ENCODE results near the gene PPM1L.

PPM1L gene

GRCh38 chr3:160796813-160797164 lies 40.8 kb downstream of the PPM1L start:
- intact Hi-C loops (cut with DNase I): no loop called here
- no peak for DNase-seq

- intact Hi-C loops (cut with DNase I): no loop called here
- DNase-seq: no peak
Measured at GRCh38 chr3:160797356-160797755, 41.3 kb downstream of the PPM1L start.

- DNase-seq: peak in 4 of 42 donors; percentile 5 to 52 (median 18)
- intact Hi-C loops (cut with DNase I): no loop called here
Measured at GRCh38 chr3:160801386-160802118, 45.5 kb downstream of the PPM1L start.

- intact Hi-C loops (cut with DNase I): no loop called here
- DNase-seq: peak in 22 of 42 donors; percentile 11 to 64 (median 32)
Measured at GRCh38 chr3:160804762-160805161, 48.7 kb downstream of the PPM1L start.

GRCh38 chr3:160806094-160806493 lies 50.1 kb downstream of the PPM1L start:
- no peak for DNase-seq
- intact Hi-C loops (cut with DNase I): no loop called here

- intact Hi-C loops (cut with DNase I): no loop called here
- no peak for DNase-seq
Measured at GRCh38 chr3:160806686-160807085, 50.7 kb downstream of the PPM1L start.

- intact Hi-C loops (cut with DNase I): no loop called here
- DNase-seq: peak in 13 of 42 donors; percentile 15 to 56 (median 23)
Measured at GRCh38 chr3:160808838-160809237, 52.8 kb downstream of the PPM1L start.

GRCh38 chr3:160809453-160809852 lies 53.4 kb downstream of the PPM1L start:
- DNase-seq: no peak
- intact Hi-C loops (cut with DNase I): no loop called here

- DNase-seq: no peak
- intact Hi-C loops (cut with DNase I): no loop called here
Measured at GRCh38 chr3:160810362-160811236, 54.6 kb downstream of the PPM1L start.

- DNase-seq: no peak
- intact Hi-C loops (cut with DNase I): no loop called here
Measured at GRCh38 chr3:160811237-160811548, 55.2 kb downstream of the PPM1L start.

- intact Hi-C loops (cut with DNase I): no loop called here
- no peak for DNase-seq
Measured at GRCh38 chr3:160812304-160812703, 56.3 kb downstream of the PPM1L start.

GRCh38 chr3:160815280-160815679 lies 59.2 kb downstream of the PPM1L start:
- DNase-seq: no peak
- intact Hi-C loops (cut with DNase I): no loop called here

GRCh38 chr3:160820022-160820421 lies 64.0 kb downstream of the PPM1L start:
- no peak for DNase-seq
- intact Hi-C loops (cut with DNase I): no loop called here

- intact Hi-C loops (cut with DNase I): no loop called here
Measured at GRCh38 chr3:160820430-160820829, 64.4 kb downstream of the PPM1L start.

GRCh38 chr3:160822936-160823335 lies 66.9 kb downstream of the PPM1L start:
- DNase-seq: no peak
- intact Hi-C loops (cut with DNase I): no loop called here

More at GRCh38 chr3:160820430-160820829, 64.4 kb downstream of the PPM1L start:
- DNase-seq: no peak

GRCh38 chr3:160825311-160825800 lies 69.3 kb downstream of the PPM1L start:
- DNase-seq: no peak

GRCh38 chr3:160826408-160826807 lies 70.4 kb downstream of the PPM1L start:
- intact Hi-C loops (cut with DNase I): no loop called here
- no peak for DNase-seq

More at GRCh38 chr3:160825311-160825800, 69.3 kb downstream of the PPM1L start:
- intact Hi-C loops (cut with DNase I): no loop called here

- no peak for DNase-seq
- intact Hi-C loops (cut with DNase I): no loop called here
Measured at GRCh38 chr3:160826991-160827390, 71.0 kb downstream of the PPM1L start.

- intact Hi-C loops (cut with DNase I): no loop called here
- no peak for DNase-seq
Measured at GRCh38 chr3:160827516-160827915, 71.5 kb downstream of the PPM1L start.

GRCh38 chr3:160828880-160829279 lies 72.8 kb downstream of the PPM1L start:
- no peak for DNase-seq
- intact Hi-C loops (cut with DNase I): no loop called here

Data from head of caudate nucleus (tissue), 42 donors.